Transverse colon (tissue), 4 donors: ENCODE measurements around the gene AP5S1. TPM values are rescaled to one million over a fixed set of nuclear protein-coding genes. Genes with fewer than 3 reads are reported as not detected.

Source experiments
- DNase-seq: peaks from one replicate; pipeline ENCODE4 v3.0.0-alpha.2; 2019
- H3K27ac ChIP-seq, 4 donors: fragments of 200-600 bp; sonication (generic); 2 replicates each; pipeline ENCODE4 v1.5.1; 2016 to 2018; ENCODE audit warnings: inconsistent platforms in 4 of 4
- H3K27me3 ChIP-seq: fragments of 200-600 bp; sonication (generic); 2 replicates; pipeline ENCODE4 v1.5.1; 2017; ENCODE audit warnings: inconsistent platforms
- H3K36me3 ChIP-seq, 4 donors: fragments of 200-600 bp; sonication (generic); 2 replicates each; pipeline ENCODE4 v1.5.1; 2017 to 2019; ENCODE audit warnings: inconsistent platforms in 4 of 4
- H3K4me1 ChIP-seq, 4 donors: fragments of 200-600 bp; sonication (generic); 2 replicates each; pipeline ENCODE4 v1.5.1; 2017 to 2020; ENCODE audit warnings: inconsistent platforms in 4 of 4
- H3K4me3 ChIP-seq, 4 donors: fragments of 200-600 bp; sonication (generic); 1 replicate in 1 of 4; 2 replicates in 3 of 4; pipeline versions ENCODE4 v1.5.1 to v1.6.1; 2017 to 2019; ENCODE audit warnings: inconsistent platforms in 4 of 4
- H3K9me3 ChIP-seq, 2 donors: fragments of 200-600 bp; sonication (generic); 2 replicates each; pipeline ENCODE4 v1.5.1; 2017 to 2019; ENCODE audit warnings: inconsistent platforms in 2 of 2
- CTCF ChIP-seq, 5 experiments: fragments of 200-600 bp in 3 of 5; fragments of 450-650 bp in 2 of 5; sonication (generic) in 3 of 5; IDR thresholded peaks; 1 replicate in 2 of 5; 2 replicates in 3 of 5; pipeline ENCODE4 v1.5.1; 2016 to 2017; ENCODE audit warnings: antibody characterized with exemption in 5 of 5, inconsistent platforms in 3 of 5, mild to moderate bottlenecking in 2 of 5, moderate library complexity in 1 of 5
- EP300 ChIP-seq: sonication (generic); formaldehyde crosslinking; IDR thresholded peaks from one replicate; pipeline ENCODE4 v1.6.1; 2017; ENCODE audit warnings: antibody characterized with exemption, low read depth
- POLR2A ChIP-seq: fragments of 450-650 bp; IDR thresholded peaks from one replicate; pipeline ENCODE4 v1.6.1; 2016; ENCODE audit warnings: antibody characterized with exemption, mild to moderate bottlenecking, moderate library complexity
- POLR2AphosphoS5 ChIP-seq, 3 donors: sonication (generic); formaldehyde crosslinking; IDR thresholded peaks; one replicate each; pipeline ENCODE4 v1.6.1; 2016; ENCODE audit warnings: antibody characterized with exemption in 3 of 3
- WGBS, 2 donors: methylation state at CpG; one replicate each; pipeline ENCODE4 v1.1.5; 2018; ENCODE audit warnings: low coverage in 1 of 2; 5-methylcytosine and 5-hydroxymethylcytosine counted together
- in situ Hi-C, 4 donors: fragments of 200-750 bp; cut with MboI; loops; one replicate each; pipeline versions ENCODE4 v1.15.0 to v1.15.1; 2017; ENCODE audit warnings: low sequenced_read_pairs in 3 of 4, low pct_ligation_motif_present in 1 of 4, low pct_unique_long_range_greater_than_20kb in 1 of 4
- intact Hi-C: fragments of 100-400 bp; cut with DNase I; formaldehyde crosslinking; loops from one replicate; pipeline ENCODE4 v1.15.1; 2023; ENCODE audit warnings: low total_unique reads
- total RNA-seq, 4 donors: library from RNA; depleted of rRNA; stranded (reverse); fragments of >200 nt; gene quantifications; one replicate each; pipeline ENCODE4 v1.1.0, GENCODE V29; 2016

AP5S1 gene
- total RNA-seq, 4 donors from 2014 or later = 9.1 to 38.5 (median 17.0) TPM

- Histone ChIP-seq H3K4me3 (no peak overlapping the region), H3K27me3 (no peaks in the 10 kb centered on the region), H3K4me1 (peaks cover 22 to 53% (median 44%) of the 10 kb centered on the region in 4 donors), H3K27ac (no peak overlapping the region), H3K36me3 (peaks cover 0 to 12% (median 0%) of the 10 kb centered on the region in 4 donors), H3K9me3 (no peaks in the 10 kb centered on the region)
- no peak for TF ChIP-seq POLR2AphosphoS5 (IDR thresholded peaks at IDR 0.05)
- TF ChIP-seq EP300 = no peak
- no peak for TF ChIP-seq POLR2A
- no peak for TF ChIP-seq CTCF (IDR thresholded peaks at IDR 0.05)
- 97% methylated on average over 8 of the region's 8 CpGs; no CpG with 5 or more reads in 1 of the 2 donors for WGBS, 2 donors
- in situ Hi-C loops = no loop called here
- DNase-seq = no peak
- intact Hi-C loops = no loop called here
These were observed 19.5 kb upstream of the AP5S1 start for GRCh38 chr20:3800878-3801260.

GRCh38 chr20:3801299-3801698 lies 19.0 kb upstream of the AP5S1 start:
- WGBS, 2 donors = 97% methylated on average over 3 of the region's 4 CpGs; no CpG with 5 or more reads in 1 of the 2 donors
- no peak overlapping the region for H3K4me3 ChIP-seq
- H3K27me3 ChIP-seq = no peaks in the 10 kb centered on the region
- H3K9me3 ChIP-seq = no peaks in the 10 kb centered on the region
- TF ChIP-seq POLR2AphosphoS5 (IDR thresholded peaks at IDR 0.05) = no peak
- DNase-seq = no peak
- intact Hi-C loops = no loop called here
- in situ Hi-C loops = no loop called here
- peaks cover 0 to 12% (median 0%) of the 10 kb centered on the region in 4 donors for H3K36me3 ChIP-seq
- H3K27ac ChIP-seq = no peak overlapping the region
- peaks cover 26 to 57% (median 47%) of the 10 kb centered on the region in 4 donors for H3K4me1 ChIP-seq

GRCh38 chr20:3801846-3802245 lies 18.5 kb upstream of the AP5S1 start:
- H3K36me3 ChIP-seq = peaks cover 0 to 12% (median 0%) of the 10 kb centered on the region in 4 donors
- in situ Hi-C loops = no loop called here
- intact Hi-C loops = no loop called here
- WGBS, 2 donors = 95% methylated on average over 13 of the region's 13 CpGs; no CpG with 5 or more reads in 1 of the 2 donors
- H3K4me1 ChIP-seq = peaks cover 26 to 58% (median 47%) of the 10 kb centered on the region in 4 donors
- no peaks in the 10 kb centered on the region for H3K9me3 ChIP-seq
- DNase-seq = no peak
- no peaks in the 10 kb centered on the region for H3K27me3 ChIP-seq
- H3K4me3 ChIP-seq = no peak overlapping the region
- TF ChIP-seq EP300 = no peak
- TF ChIP-seq POLR2A = no peak
- TF ChIP-seq POLR2AphosphoS5 (IDR thresholded peaks at IDR 0.05) = no peak
- no peak for TF ChIP-seq CTCF (IDR thresholded peaks at IDR 0.05)
- no peak overlapping the region for H3K27ac ChIP-seq

DNA sequence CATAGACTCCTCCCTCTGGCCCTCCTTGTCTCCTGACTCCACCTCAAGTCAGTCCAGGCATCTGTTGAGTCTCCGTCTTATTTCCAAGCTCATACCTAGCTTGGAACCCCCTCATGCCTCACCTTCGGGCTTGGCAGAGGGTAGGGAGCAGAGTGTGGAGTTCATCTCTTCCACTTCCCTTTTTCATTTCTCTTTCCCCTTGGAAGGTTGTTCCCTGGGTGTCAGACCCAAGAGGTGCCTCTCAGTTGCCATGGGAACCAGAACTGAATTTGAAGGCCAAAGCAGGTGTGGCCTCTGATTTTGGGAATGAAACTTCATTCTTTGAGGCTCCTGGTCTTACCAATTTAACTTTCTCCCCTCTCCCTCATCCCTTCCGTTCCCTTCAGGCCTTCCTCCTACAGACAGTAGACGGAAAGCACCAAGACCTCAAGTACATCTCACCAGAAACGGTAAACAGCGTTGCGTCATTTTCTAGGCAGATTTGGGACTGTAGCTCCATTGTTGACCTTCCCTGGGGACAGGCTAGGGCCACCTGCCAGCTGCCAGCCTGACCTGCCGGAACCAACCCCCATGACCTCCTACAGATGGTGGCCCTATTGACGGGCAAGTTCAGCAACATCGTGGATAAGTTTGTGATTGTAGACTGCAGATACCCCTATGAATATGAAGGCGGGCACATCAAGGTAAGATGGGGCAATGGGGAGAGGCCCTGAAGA lies 17.7 kb upstream of the AP5S1 start:
- intact Hi-C loops = no loop called here
- 88 to 92% methylated on average over 6 to 11 of the region's 11 CpGs for WGBS, 2 donors
- H3K27me3 ChIP-seq = no peaks in the 10 kb centered on the region
- H3K4me1 ChIP-seq = peaks cover 29 to 58% (median 47%) of the 10 kb centered on the region in 4 donors
- H3K9me3 ChIP-seq = no peaks in the 10 kb centered on the region
- H3K27ac ChIP-seq = no peak overlapping the region
- no peak for DNase-seq
- in situ Hi-C loops = no loop called here
- TF ChIP-seq CTCF (IDR thresholded peaks at IDR 0.05) = no peak
- TF ChIP-seq POLR2A = no peak
- TF ChIP-seq POLR2AphosphoS5 (IDR thresholded peaks at IDR 0.05) = no peak
- TF ChIP-seq EP300 = no peak
- peaks cover 0 to 12% (median 0%) of the 10 kb centered on the region in 4 donors for H3K36me3 ChIP-seq
- no peak overlapping the region for H3K4me3 ChIP-seq
